Left lung (tissue), 10 donors: ENCODE measurements around the gene PPP4R2. TPM values are rescaled to one million over a fixed set of nuclear protein-coding genes. Genes with fewer than 3 reads are reported as not detected.

Experiments
- ATAC-seq: fragments of 200-7000 bp; cut with Tn5 transposase; one replicate; pipeline ENCODE4 v1.9.1; 2020; ENCODE audit warnings: moderate library complexity
- DNase-seq, 4 donors: peaks; one replicate each; pipeline ENCODE4 v3.0.0-alpha.2; 2013 to 2020
- H3K27ac ChIP-seq, 2 donors: fragments of 200-600 bp; sonication (generic) in 1 of 2; one replicate each; pipeline versions ENCODE4 v1.5.0 to v1.8.0; 2020 to 2021
- H3K27me3 ChIP-seq, 2 donors: fragments of 200-600 bp; sonication (generic) in 1 of 2; one replicate each; pipeline versions ENCODE4 v1.5.0 to v1.8.0; 2020 to 2021
- H3K36me3 ChIP-seq, 2 donors: fragments of 200-600 bp; sonication (generic) in 1 of 2; one replicate each; pipeline versions ENCODE4 v1.5.0 to v1.8.0; 2020 to 2021
- H3K4me1 ChIP-seq, 2 donors: fragments of 200-600 bp; one replicate each; pipeline ENCODE4 v1.8.0; 2021
- H3K4me3 ChIP-seq, 2 donors: fragments of 200-600 bp; sonication (generic) in 1 of 2; one replicate each; pipeline versions ENCODE4 v1.5.0 to v1.8.0; 2020 to 2021; ENCODE audit warnings: mild to moderate bottlenecking in 1 of 2
- H3K9me3 ChIP-seq, 2 donors: fragments of 200-600 bp; sonication (generic) in 1 of 2; one replicate each; pipeline versions ENCODE4 v1.5.0 to v1.8.0; 2020 to 2021
- intact Hi-C, 2 donors: fragments of 100-400 bp; cut with DNase I; formaldehyde crosslinking; loops; one replicate each; pipeline versions ENCODE4 v1.11.2 to v1.14.2; 2022
- polyA plus RNA-seq, 6 donors: library from polyadenylated mRNA; unstranded; fragments of 120-200 nt; gene quantifications; one replicate each; pipeline ENCODE4 v1.2.1, GENCODE V29; 2013; ENCODE audit not compliant: insufficient read length in 6 of 6
- total RNA-seq, 2 donors: library from RNA; stranded (reverse); fragmentation: NEBNext Ultra II Directional; extraction: Animal tissue kit (Norgen Biotek cat#: 25700); gene quantifications; one replicate each; pipeline ENCODE4 v1.2.1, GENCODE V29; 2021
- TF ChIP-seq, protein P1 (sequence below), 2 donors: fragments of 200-600 bp; sonication (generic) in 1 of 2; IDR thresholded peaks; one replicate each; pipeline versions ENCODE4 v1.5.0 to v1.8.0; 2021; ENCODE audit warnings: antibody characterized with exemption in 2 of 2
- donor health status: DM: no; HTN: yes; CAD: no.
- donor health status: DM: no; HTN: no; CAD: no.

The PPP4R2 gene
- total and polyA plus RNA-seq, 8 donors: 71.5 to 91.7 (median 86.0) TPM

DNA sequence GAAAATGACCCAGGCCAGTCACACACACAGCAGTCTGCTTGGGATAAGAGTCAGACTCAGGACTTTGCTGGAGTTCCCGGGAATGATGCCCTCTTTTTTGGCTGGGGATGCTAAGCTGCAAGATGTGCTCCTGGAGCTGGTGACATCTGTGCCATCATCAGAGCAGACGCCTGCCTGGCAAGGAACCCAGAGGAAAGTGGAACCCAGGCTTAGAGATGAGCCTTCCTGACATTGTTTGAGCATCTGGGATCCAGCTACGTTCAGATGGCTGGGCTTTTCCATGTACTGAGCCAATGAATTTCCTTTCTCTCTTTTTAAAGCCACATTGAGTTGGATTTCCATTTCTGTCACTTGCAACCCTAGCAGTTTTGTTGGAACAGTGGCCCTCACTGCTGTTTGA is 118.1 kb downstream of the PPP4R2 start:
- H3K27ac ChIP-seq: no peak overlapping the region
- no peaks in the 10 kb centered on the region for H3K36me3 ChIP-seq
- no peaks in the 10 kb centered on the region for H3K27me3 ChIP-seq
- TF ChIP-seq, protein P1, sequence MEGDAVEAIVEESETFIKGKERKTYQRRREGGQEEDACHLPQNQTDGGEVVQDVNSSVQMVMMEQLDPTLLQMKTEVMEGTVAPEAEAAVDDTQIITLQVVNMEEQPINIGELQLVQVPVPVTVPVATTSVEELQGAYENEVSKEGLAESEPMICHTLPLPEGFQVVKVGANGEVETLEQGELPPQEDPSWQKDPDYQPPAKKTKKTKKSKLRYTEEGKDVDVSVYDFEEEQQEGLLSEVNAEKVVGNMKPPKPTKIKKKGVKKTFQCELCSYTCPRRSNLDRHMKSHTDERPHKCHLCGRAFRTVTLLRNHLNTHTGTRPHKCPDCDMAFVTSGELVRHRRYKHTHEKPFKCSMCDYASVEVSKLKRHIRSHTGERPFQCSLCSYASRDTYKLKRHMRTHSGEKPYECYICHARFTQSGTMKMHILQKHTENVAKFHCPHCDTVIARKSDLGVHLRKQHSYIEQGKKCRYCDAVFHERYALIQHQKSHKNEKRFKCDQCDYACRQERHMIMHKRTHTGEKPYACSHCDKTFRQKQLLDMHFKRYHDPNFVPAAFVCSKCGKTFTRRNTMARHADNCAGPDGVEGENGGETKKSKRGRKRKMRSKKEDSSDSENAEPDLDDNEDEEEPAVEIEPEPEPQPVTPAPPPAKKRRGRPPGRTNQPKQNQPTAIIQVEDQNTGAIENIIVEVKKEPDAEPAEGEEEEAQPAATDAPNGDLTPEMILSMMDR (IDR thresholded peaks at IDR 0.05): no peak
- H3K4me1 ChIP-seq: no peaks in the 10 kb centered on the region
- intact Hi-C loops: no loop called here
- no peaks in the 10 kb centered on the region for H3K9me3 ChIP-seq
- DNase-seq: no peak
- H3K4me3 ChIP-seq: no peak overlapping the region
- no peak for ATAC-seq

DNA sequence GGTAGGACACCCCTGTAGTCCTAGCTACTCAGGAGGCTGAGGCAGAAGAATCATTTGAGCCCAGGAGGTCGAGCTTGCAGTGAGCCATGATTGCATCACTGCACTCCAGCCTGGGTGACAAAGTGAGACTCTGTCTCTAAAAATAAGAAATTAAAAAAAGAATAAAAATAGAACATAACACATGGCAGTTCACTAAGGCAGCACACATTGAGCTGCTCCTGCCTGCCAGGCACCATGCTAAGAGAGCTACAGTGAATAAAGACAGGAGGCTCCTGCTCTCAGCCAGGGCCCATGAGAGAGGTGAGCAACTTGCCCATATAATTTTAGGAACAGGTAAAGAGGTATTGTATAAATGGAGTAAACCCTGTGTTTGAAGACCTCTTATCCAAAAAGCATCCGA is 119.2 kb downstream of the PPP4R2 start:
- no peaks in the 10 kb centered on the region for H3K9me3 ChIP-seq
- H3K4me3 ChIP-seq: no peak overlapping the region
- ATAC-seq: no peak
- no peak overlapping the region for H3K27ac ChIP-seq
- H3K36me3 ChIP-seq: no peaks in the 10 kb centered on the region
- intact Hi-C loops: no loop called here
- no peaks in the 10 kb centered on the region for H3K27me3 ChIP-seq
- DNase-seq: no peak
- TF ChIP-seq, protein P1 (IDR thresholded peaks at IDR 0.05): no peak
- no peaks in the 10 kb centered on the region for H3K4me1 ChIP-seq

Other genes with a start within 250 kb of the PPP4R2 start
- gene SHQ1, start 148.4 kb upstream of the PPP4R2 start, total RNA-seq: 10 to 100 TPM; 18.3 to 19.4 TPM
- gene SHQ1, start 148.4 kb upstream of the PPP4R2 start, polyA plus RNA-seq: 10 to 100 TPM; 20.8 to 25.7 (median 21.3) TPM
- 10 to 100 TPM; 12.4 to 27.9 TPM for gene GXYLT2, start 108.8 kb upstream of the PPP4R2 start, total RNA-seq
- 10 to 100 TPM; 15.8 to 18.9 (median 16.7) TPM for gene GXYLT2, start 108.8 kb upstream of the PPP4R2 start, polyA plus RNA-seq
- gene EBLN2, start 64.8 kb downstream of the PPP4R2 start, total RNA-seq: 1 to 10 TPM; 3.7 to 4.0 TPM
- 10 to 100 TPM in 1 of 6 donors, 1 to 10 TPM in 5; 6.4 to 10.2 (median 9.5) TPM for gene EBLN2, start 64.8 kb downstream of the PPP4R2 start, polyA plus RNA-seq